Prostate gland (tissue), 2 donors: ENCODE measurements around the gene PRKAR1B. TPM values are rescaled to one million over a fixed set of nuclear protein-coding genes. Genes with fewer than 3 reads are reported as not detected.
"Not testable (repeated sequence)": the region's sequence is repeated elsewhere in the genome, so short reads cannot be mapped to it uniquely, and the experiment has no call there.

Experiments
- DNase-seq: peaks from one replicate; pipeline ENCODE4 v3.0.0-alpha.2; 2019; ENCODE audit warnings: low spot score
- H3K27ac ChIP-seq, 2 donors: fragments of 200-600 bp; sonication (generic); 2 replicates each; pipeline ENCODE4 v1.5.1; 2017 to 2019
- H3K27me3 ChIP-seq: fragments of 200-600 bp; sonication (generic); replicated peaks from 2 replicates; pipeline ENCODE4 v1.5.1; 2019; ENCODE audit not compliant: insufficient read depth
- H3K36me3 ChIP-seq, 2 donors: fragments of 200-600 bp; sonication (generic); 1 replicate in 1 of 2; 2 replicates in 1 of 2; pipeline versions ENCODE4 v1.5.1 to v1.8.1; 2017 to 2019
- H3K4me1 ChIP-seq: fragments of 200-600 bp; sonication (generic); replicated peaks from 2 replicates; pipeline ENCODE4 v1.5.1; 2019
- H3K4me3 ChIP-seq, 2 donors: fragments of 200-600 bp; sonication (generic); 2 replicates each; pipeline ENCODE4 v1.5.1; 2017 to 2019
- H3K9me3 ChIP-seq: fragments of 200-600 bp; sonication (generic); 2 replicates; pipeline ENCODE4 v1.5.1; 2017
- POLR2A ChIP-seq: fragments of 450-650 bp; IDR thresholded peaks from one replicate; pipeline ENCODE4 v1.6.1; 2016; ENCODE audit warnings: antibody characterized with exemption, mild to moderate bottlenecking
- POLR2AphosphoS5 ChIP-seq: sonication (generic); formaldehyde crosslinking; IDR thresholded peaks from one replicate; pipeline ENCODE4 v1.6.1; 2017; ENCODE audit warnings: antibody characterized with exemption
- WGBS: methylation state at CpG from one replicate; pipeline ENCODE4 v1.1.5; 2018; 5-methylcytosine and 5-hydroxymethylcytosine counted together
- intact Hi-C: fragments of 100-400 bp; cut with DNase I; formaldehyde crosslinking; loops from one replicate; pipeline ENCODE4 v1.14.2; 2022
- total RNA-seq, 2 donors: library from RNA; depleted of rRNA; stranded (reverse); fragments of >200 nt; gene quantifications; one replicate each; pipeline ENCODE4 v1.1.0, GENCODE V29; 2016
- TF ChIP-seq, protein P1 (sequence below), 4 experiments: fragments of 200-600 bp in 2 of 4; fragments of 450-650 bp in 2 of 4; sonication (generic) in 2 of 4; IDR thresholded peaks; 1 replicate in 3 of 4; 2 replicates in 1 of 4; pipeline ENCODE4 v1.5.1; 2016 to 2019; ENCODE audit warnings: antibody characterized with exemption in 4 of 4, mild to moderate bottlenecking in 2 of 4, moderate library complexity in 2 of 4

Gene PRKAR1B
- total RNA-seq, 2 donors from 2014 or later, result 20.2 to 44.8 TPM

- Histone ChIP-seq H3K4me1 (no peaks in the 10 kb centered on the region), H3K27me3 (no peaks in the 10 kb centered on the region), H3K36me3 (no peaks in the 10 kb centered on the region), H3K4me3 (no peak overlapping the region), H3K27ac (no peak overlapping the region), H3K9me3 (no peaks in the 10 kb centered on the region)
- intact Hi-C loops, result no loop called here
- TF ChIP-seq POLR2A, result no peak
- TF ChIP-seq POLR2AphosphoS5, result no peak
- TF ChIP-seq, protein P1, sequence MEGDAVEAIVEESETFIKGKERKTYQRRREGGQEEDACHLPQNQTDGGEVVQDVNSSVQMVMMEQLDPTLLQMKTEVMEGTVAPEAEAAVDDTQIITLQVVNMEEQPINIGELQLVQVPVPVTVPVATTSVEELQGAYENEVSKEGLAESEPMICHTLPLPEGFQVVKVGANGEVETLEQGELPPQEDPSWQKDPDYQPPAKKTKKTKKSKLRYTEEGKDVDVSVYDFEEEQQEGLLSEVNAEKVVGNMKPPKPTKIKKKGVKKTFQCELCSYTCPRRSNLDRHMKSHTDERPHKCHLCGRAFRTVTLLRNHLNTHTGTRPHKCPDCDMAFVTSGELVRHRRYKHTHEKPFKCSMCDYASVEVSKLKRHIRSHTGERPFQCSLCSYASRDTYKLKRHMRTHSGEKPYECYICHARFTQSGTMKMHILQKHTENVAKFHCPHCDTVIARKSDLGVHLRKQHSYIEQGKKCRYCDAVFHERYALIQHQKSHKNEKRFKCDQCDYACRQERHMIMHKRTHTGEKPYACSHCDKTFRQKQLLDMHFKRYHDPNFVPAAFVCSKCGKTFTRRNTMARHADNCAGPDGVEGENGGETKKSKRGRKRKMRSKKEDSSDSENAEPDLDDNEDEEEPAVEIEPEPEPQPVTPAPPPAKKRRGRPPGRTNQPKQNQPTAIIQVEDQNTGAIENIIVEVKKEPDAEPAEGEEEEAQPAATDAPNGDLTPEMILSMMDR (IDR thresholded peaks at IDR 0.05), result no peak
- no peak for DNase-seq
- 93% methylated on average over 12 of the region's 12 CpGs for WGBS
These were observed 89.3 kb downstream of the PRKAR1B start for GRCh38 chr7:637826-638225.

DNA sequence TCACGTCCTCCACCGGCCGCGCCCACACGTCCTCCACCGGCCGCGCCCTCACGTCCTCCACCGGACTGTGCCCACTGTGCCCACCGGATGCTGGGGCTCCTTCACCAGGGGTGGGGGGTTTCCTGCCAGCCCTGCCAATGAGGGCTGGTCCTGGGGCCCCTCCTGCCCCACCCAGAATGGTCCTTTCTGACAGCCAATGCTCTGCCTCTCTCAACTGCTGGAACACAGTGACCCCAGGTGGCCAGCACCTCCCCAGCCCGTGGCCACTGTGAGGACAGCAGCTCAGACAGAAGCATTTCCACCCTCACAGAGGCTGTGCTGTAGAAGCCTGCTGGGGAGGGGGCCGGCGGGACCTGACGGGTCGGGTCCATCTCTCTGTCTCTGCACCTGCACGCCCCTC is 90.7 kb downstream of the PRKAR1B start:
- Histone ChIP-seq H3K27me3 (no peaks in the 10 kb centered on the region), H3K4me3 (no peak overlapping the region), H3K27ac (no peak overlapping the region), H3K36me3 (no peaks in the 10 kb centered on the region), H3K4me1 (no peaks in the 10 kb centered on the region), H3K9me3 (no peaks in the 10 kb centered on the region)
- 91% methylated on average over 17 of the region's 17 CpGs for WGBS
- intact Hi-C loops, result no loop called here
- no peak for DNase-seq
- TF ChIP-seq POLR2AphosphoS5, result no peak
- TF ChIP-seq, protein P1 (IDR thresholded peaks at IDR 0.05), result peak in 2 of 4 experiments; percentile 31 to 64

GRCh38 chr7:635687-636382 is 91.2 kb downstream of the PRKAR1B start:
- intact Hi-C loops, DNase-seq: not testable (repeated sequence)
- 95% methylated on average over 73 of the region's 81 CpGs for WGBS

GRCh38 chr7:635227-635626 is 91.9 kb downstream of the PRKAR1B start:
- no peaks in the 10 kb centered on the region for H3K27me3 ChIP-seq
- no peaks in the 10 kb centered on the region for H3K36me3 ChIP-seq
- H3K27ac ChIP-seq, result no peak overlapping the region
- intact Hi-C loops, result no loop called here
- H3K4me3 ChIP-seq, result no peak overlapping the region
- H3K4me1 ChIP-seq, result no peaks in the 10 kb centered on the region
- H3K9me3 ChIP-seq, result no peaks in the 10 kb centered on the region
- TF ChIP-seq POLR2AphosphoS5 (no peak), POLR2A (no peak)
- TF ChIP-seq, protein P1 (IDR thresholded peaks at IDR 0.05), result no peak
- 90% methylated on average over 12 of the region's 12 CpGs for WGBS
- no peak for DNase-seq

More at GRCh38 chr7:635687-636382, 91.2 kb downstream of the PRKAR1B start:
- not testable (repeated sequence) for H3K27me3 ChIP-seq, H3K4me1 ChIP-seq, H3K9me3 ChIP-seq, H3K27ac ChIP-seq, H3K36me3 ChIP-seq, H3K4me3 ChIP-seq

- H3K9me3 ChIP-seq, result no peaks in the 10 kb centered on the region
- no peaks in the 10 kb centered on the region for H3K4me1 ChIP-seq
- TF ChIP-seq, protein P1 (IDR thresholded peaks at IDR 0.05), result no peak
- no peak for TF ChIP-seq POLR2AphosphoS5
- H3K4me3 ChIP-seq, result no peak overlapping the region
- no peaks in the 10 kb centered on the region for H3K36me3 ChIP-seq
- no peak for DNase-seq
- WGBS, result 96% methylated on average over 12 of the region's 12 CpGs
- intact Hi-C loops, result no loop called here
- no peaks in the 10 kb centered on the region for H3K27me3 ChIP-seq
- no peak overlapping the region for H3K27ac ChIP-seq
These were observed 93.6 kb downstream of the PRKAR1B start for GRCh38 chr7:633381-634018.
